Measurements from ENCODE around the gene PARD3B.

GRCh38 chr2:204972161-204972560 lies 426.9 kb downstream of the PARD3B start:
- TF ChIP-seq MAFF (IDR thresholded peaks at IDR 0.05; ENCODE audit: low read depth, low read length) = no peak
- TF ChIP-seq ZNF777 (CRISPR knock-in tag; IDR thresholded peaks at IDR 0.05) = no peak

All from HepG2 (cell line).